Right renal cortex interstitium (tissue), 3 donors: ENCODE measurements around the gene NFE2. TPM values are rescaled to one million over a fixed set of nuclear protein-coding genes. Genes with fewer than 3 reads are reported as not detected.
"Not testable (repeated sequence)": the region's sequence is repeated elsewhere in the genome, so short reads cannot be mapped to it uniquely, and the experiment has no call there.

Experiments used
- DNase-seq, 3 donors: peaks; one replicate each; pipeline ENCODE4 v3.0.0-alpha.2; 2013; ENCODE audit warnings: low read depth in 3 of 3, low spot score in 2 of 3
- polyA plus RNA-seq, 3 donors: library from polyadenylated mRNA; unstranded; fragments of 120-200 nt; gene quantifications; one replicate each; pipeline ENCODE4 v1.2.1, GENCODE V29; 2013; ENCODE audit not compliant: insufficient read length in 3 of 3

The NFE2 gene
- polyA plus RNA-seq: 1 to 10 TPM; 2.1 to 3.8 (median 3.4) TPM

- DNase-seq: peak in 1 of 3 donors; percentile 73
Observed at GRCh38 chr12:54300732-54301427, at the start of gene NFE2. Gene NFE2 (minus strand): TSS chr12:54301015. CDS start chr12:54295248, 5,767 bp downstream.

GRCh38 chr12:54349679-54350078 lies 48.9 kb upstream of the NFE2 start:
- no peak for DNase-seq

GRCh38 chr12:54349036-54349435 lies 48.2 kb upstream of the NFE2 start:
- no peak for DNase-seq

GRCh38 chr12:54341378-54342300 lies 40.8 kb upstream of the NFE2 start:
- DNase-seq: no peak

GRCh38 chr12:54340846-54341245 lies 40.0 kb upstream of the NFE2 start:
- no peak for DNase-seq

GRCh38 chr12:54338698-54339296 lies 38.0 kb upstream of the NFE2 start:
- DNase-seq: no peak

- DNase-seq: no peak
Observed at GRCh38 chr12:54337854-54338650, 37.2 kb upstream of the NFE2 start.

GRCh38 chr12:54337280-54337842 lies 36.5 kb upstream of the NFE2 start:
- DNase-seq: no peak

- DNase-seq: no peak
Observed at GRCh38 chr12:54333420-54334034, 32.7 kb upstream of the NFE2 start.

- DNase-seq: no peak
Observed at GRCh38 chr12:54331461-54331860, 30.6 kb upstream of the NFE2 start.

- DNase-seq: no peak
Observed at GRCh38 chr12:54330442-54330841, 29.6 kb upstream of the NFE2 start.

GRCh38 chr12:54329759-54330158 lies 28.9 kb upstream of the NFE2 start:
- DNase-seq: no peak

- no peak for DNase-seq
Observed at GRCh38 chr12:54328595-54329337, 28.0 kb upstream of the NFE2 start.

GRCh38 chr12:54325442-54326109 lies 24.8 kb upstream of the NFE2 start:
- not testable (repeated sequence) for DNase-seq

- peak; percentile 97 to 99 (median 98) for DNase-seq
Observed at GRCh38 chr12:54324617-54325441, 24.0 kb upstream of the NFE2 start, which contains the start of gene COPZ1. Gene COPZ1 (plus strand): TSS chr12:54325131. CDS start chr12:54325164, 33 bp downstream.

GRCh38 chr12:54321363-54321762 lies 20.5 kb upstream of the NFE2 start:
- DNase-seq: no peak

- DNase-seq: not testable (repeated sequence)
Observed at GRCh38 chr12:54312309-54312708, 11.5 kb upstream of the NFE2 start.
